Measurements from ENCODE around the gene WIPF2.

- no peak for TF ChIP-seq CTCF (IDR thresholded peaks at IDR 0.05)
- TF ChIP-seq POLR2A (IDR thresholded peaks at IDR 0.05): no peak
Observed at GRCh38 chr17:40173091-40173777, 45.9 kb upstream of the WIPF2 start.
